ENCODE results near the gene MPND. TPM values are rescaled to one million over a fixed set of nuclear protein-coding genes. Genes with fewer than 3 reads are reported as not detected.
A peak's percentile ranks its signal among the peaks of the same experiment; 100 is the strongest.

Gene MPND
- total RNA-seq, 6 experiments from 2014 or later: 11.7 to 15.0 (median 12.1) TPM

- no peak overlapping the region for H3K27ac Mint-ChIP-seq
- peaks cover 2% of the 10 kb centered on the region; the same call in 1 of the 2 replicates for H3K4me1 Mint-ChIP-seq (ENCODE audit: low read depth)
- TF ChIP-seq CTCF (IDR thresholded peaks at IDR 0.05): no peak
- peaks cover 3% of the 10 kb centered on the region for H3K27me3 Mint-ChIP-seq (ENCODE audit: insufficient read depth)
- DNase-seq: no peak
- no peak overlapping the region for H3K4me3 Mint-ChIP-seq
- H3K36me3 Mint-ChIP-seq (ENCODE audit: low read depth): no peaks in the 10 kb centered on the region
- no peaks in the 10 kb centered on the region for H3K9me3 Mint-ChIP-seq
These were observed 24.0 kb downstream of the MPND start for GRCh38 chr19:4367336-4367723.

- Mint-ChIP-seq H3K4me1 (ENCODE audit: low read depth) (peaks cover 6% of the 10 kb centered on the region; the same call in 1 of the 2 replicates), H3K27ac (no peak overlapping the region), H3K27me3 (ENCODE audit: insufficient read depth) (peaks cover 3% of the 10 kb centered on the region), H3K36me3 (ENCODE audit: low read depth) (no peaks in the 10 kb centered on the region), H3K4me3 (no peak overlapping the region), H3K9me3 (no peaks in the 10 kb centered on the region)
- no peak for TF ChIP-seq CTCF (IDR thresholded peaks at IDR 0.05)
- no peak for DNase-seq
These were observed 24.4 kb downstream of the MPND start for GRCh38 chr19:4367781-4368127.

- Mint-ChIP-seq H3K9me3 (no peaks in the 10 kb centered on the region), H3K4me3 (no peak overlapping the region), H3K27me3 (ENCODE audit: insufficient read depth) (peaks cover 3% of the 10 kb centered on the region), H3K27ac (peak overlapping the region; percentile 36), H3K36me3 (ENCODE audit: low read depth) (no peaks in the 10 kb centered on the region), H3K4me1 (ENCODE audit: low read depth) (peaks cover 9% of the 10 kb centered on the region)
- TF ChIP-seq CTCF (IDR thresholded peaks at IDR 0.05): no peak
- no peak for DNase-seq
These were observed 24.9 kb downstream of the MPND start for GRCh38 chr19:4368128-4368820.

- H3K27me3 Mint-ChIP-seq (ENCODE audit: insufficient read depth): peaks cover 3% of the 10 kb centered on the region
- TF ChIP-seq CTCF (IDR thresholded peaks at IDR 0.05): no peak
- H3K4me1 Mint-ChIP-seq (ENCODE audit: low read depth): peaks cover 19% of the 10 kb centered on the region
- no peak overlapping the region for H3K4me3 Mint-ChIP-seq
- no peaks in the 10 kb centered on the region for H3K9me3 Mint-ChIP-seq
- H3K27ac Mint-ChIP-seq: peak overlapping the region; percentile 49
- DNase-seq: no peak
- no peaks in the 10 kb centered on the region for H3K36me3 Mint-ChIP-seq (ENCODE audit: low read depth)
These were observed 25.9 kb downstream of the MPND start for GRCh38 chr19:4369109-4369887.

- TF ChIP-seq CTCF (IDR thresholded peaks at IDR 0.05): 0 out of 2 replicates have a peak, but pooled peaks have one; percentile 28
- Mint-ChIP-seq H3K27ac (peak overlapping the region; percentile 49), H3K4me1 (ENCODE audit: low read depth) (peaks cover 22% of the 10 kb centered on the region), H3K4me3 (no peak overlapping the region), H3K27me3 (ENCODE audit: insufficient read depth) (peaks cover 3% of the 10 kb centered on the region), H3K36me3 (ENCODE audit: low read depth) (no peaks in the 10 kb centered on the region), H3K9me3 (no peaks in the 10 kb centered on the region)
- no peak for DNase-seq
These were observed 26.5 kb downstream of the MPND start for GRCh38 chr19:4369888-4370260.
